Fibroblast of skin of back (primary cell): ENCODE results near the gene TRIM60. TPM values are rescaled to one million over a fixed set of nuclear protein-coding genes. Genes with fewer than 3 reads are reported as not detected.
"Not testable (repeated sequence)": the region's sequence is repeated elsewhere in the genome, so short reads cannot be mapped to it uniquely, and the experiment has no call there.

Experiments
- DNase-seq: peaks from one replicate; pipeline ENCODE4 v3.0.0-alpha.2; 2013
- polyA plus RNA-seq, 2 experiments: library from polyadenylated mRNA; unstranded; fragments of 120-200 nt; gene quantifications; one replicate each; pipeline ENCODE4 v1.2.1, GENCODE V29; 2013; ENCODE audit not compliant: insufficient read length in 2 of 2

The TRIM60 gene
- not detected for polyA plus RNA-seq (2013, experiment 1 of 2; ENCODE audit: insufficient read length)
- not detected for polyA plus RNA-seq (2013, experiment 2 of 2; ENCODE audit: insufficient read length)

DNA sequence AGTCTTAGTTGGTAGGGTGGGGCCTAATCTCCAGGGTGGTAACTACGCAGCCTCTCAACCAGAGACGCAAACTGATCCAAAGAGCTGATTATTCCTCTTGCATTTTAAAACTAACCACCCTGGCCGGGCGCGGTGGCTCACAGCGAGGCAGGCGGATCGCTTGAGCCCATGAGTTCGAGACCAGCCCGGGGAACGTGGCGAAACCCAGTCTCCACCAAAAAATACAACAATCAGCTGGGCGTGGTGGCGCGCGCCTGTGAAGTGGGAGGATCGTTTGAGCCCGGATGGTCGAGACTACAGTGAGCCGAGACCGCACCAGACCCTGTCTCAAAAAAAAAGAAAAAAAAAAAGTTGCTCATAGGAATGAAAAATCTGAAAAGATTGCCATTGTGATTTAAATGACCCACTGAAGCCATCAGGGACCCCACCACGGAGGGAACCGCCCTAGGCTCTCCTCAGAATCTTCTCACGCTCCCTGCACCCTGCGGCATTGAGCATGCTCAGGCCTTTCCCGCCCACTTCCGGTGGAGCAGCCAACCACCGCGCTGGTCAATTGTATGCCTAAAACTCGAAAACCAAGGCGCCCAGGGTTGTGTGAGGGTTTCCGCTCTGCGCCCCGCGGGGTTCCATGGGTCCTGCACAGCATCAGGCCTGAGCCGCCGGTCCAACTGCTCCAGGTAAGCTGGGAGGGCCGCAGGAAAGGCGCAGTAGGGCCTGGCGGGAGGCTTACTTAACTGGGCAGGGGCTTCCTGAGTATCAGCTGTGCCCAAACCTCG is at the start of gene TRIM60:
TRIM60 (plus strand) TSS at position 564 of the 776 bp plus-strand sequence. CDS start 8,074 bp downstream, outside the sequence.
- DNase-seq = no peak

- DNase-seq = no peak
Measured at GRCh38 chr4:164989471-164989870, 42.3 kb upstream of the TRIM60 start.

DNA sequence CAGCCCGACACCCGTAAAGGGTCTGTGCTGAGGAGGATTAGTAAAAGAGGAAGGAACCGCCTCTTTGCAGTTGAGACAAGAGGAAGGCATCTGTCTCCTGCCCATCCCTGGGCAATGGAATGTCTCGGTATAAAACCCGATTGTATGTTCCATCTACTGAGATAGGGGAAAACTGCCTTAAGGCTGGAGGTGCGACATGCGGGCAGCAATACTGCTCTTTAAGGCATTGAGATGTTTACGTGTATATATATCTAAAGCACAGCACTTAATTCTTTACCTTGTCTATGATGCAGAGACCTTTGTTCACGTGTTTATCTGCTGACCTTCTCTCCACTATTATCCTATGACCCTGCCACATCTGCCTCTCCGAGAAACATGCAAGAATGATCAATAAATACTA is 41.0 kb upstream of the TRIM60 start:
- DNase-seq = not testable (repeated sequence)

- DNase-seq = not testable (repeated sequence)
Measured at GRCh38 chr4:164996123-164996522, 35.7 kb upstream of the TRIM60 start.

- DNase-seq = no peak
Measured at GRCh38 chr4:164997324-164997723, 34.5 kb upstream of the TRIM60 start.

DNA sequence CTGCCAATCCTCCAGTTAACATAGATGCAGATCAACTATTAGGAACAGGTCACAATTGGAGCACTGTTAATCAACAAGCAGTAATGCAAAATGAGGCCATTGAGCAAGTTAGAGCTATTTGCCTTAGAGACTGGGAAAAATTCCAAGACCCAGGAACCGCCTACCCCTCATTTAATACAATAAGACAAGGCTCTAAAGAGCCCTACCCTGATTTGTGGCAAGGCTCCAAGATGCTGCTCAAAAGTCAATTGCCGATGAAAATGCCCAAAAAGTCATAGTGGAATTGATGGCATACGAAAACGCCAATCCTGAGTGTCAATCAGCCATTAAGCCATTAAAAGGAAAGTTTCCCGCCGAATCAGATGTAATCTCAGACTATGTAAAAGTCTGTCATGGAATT is 33.9 kb upstream of the TRIM60 start:
- no peak for DNase-seq

GRCh38 chr4:164998526-164999080 is 33.2 kb upstream of the TRIM60 start:
- DNase-seq = not testable (repeated sequence)

DNA sequence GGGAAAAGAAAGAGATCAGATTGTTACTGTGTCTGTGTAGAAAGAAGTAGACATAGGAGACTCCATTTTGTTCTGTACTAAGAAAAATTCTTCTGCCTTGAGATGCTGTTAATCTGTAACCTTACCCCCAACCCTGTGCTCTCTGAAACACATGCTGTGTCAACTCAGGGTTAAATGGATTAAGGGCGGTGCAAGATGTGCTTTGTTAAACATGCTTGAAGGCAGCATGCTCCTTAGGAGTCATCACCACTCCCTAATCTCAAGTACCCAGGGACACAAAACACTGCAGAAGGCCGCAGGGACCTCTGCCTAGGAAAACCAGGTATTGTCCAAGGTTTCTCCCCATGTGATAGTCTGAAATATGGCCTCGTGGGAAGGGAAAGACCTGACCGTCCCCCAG is 29.8 kb upstream of the TRIM60 start:
- not testable (repeated sequence) for DNase-seq

- no peak for DNase-seq
Measured at GRCh38 chr4:165005352-165005925, 26.4 kb upstream of the TRIM60 start.

DNA sequence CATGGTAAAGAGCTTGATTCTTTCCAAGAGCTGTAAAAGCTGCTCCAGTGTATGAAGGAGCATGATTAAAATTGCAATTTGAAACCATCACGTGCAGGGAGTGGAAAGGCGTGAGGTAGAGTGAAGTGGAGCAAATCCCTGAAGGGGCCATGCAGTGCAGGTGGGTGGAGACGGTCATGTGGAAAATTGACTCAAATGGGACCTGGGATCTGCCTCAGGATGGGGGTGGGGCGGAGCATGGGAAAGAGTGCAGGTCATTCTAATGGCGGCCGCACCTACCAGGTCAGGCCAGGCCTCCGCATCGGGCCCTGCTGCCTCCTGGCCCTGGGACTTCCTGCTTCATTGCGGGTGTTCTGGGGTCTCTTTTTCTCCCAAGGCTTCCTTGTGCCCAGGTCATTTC is 25.3 kb upstream of the TRIM60 start:
- DNase-seq = no peak

DNA sequence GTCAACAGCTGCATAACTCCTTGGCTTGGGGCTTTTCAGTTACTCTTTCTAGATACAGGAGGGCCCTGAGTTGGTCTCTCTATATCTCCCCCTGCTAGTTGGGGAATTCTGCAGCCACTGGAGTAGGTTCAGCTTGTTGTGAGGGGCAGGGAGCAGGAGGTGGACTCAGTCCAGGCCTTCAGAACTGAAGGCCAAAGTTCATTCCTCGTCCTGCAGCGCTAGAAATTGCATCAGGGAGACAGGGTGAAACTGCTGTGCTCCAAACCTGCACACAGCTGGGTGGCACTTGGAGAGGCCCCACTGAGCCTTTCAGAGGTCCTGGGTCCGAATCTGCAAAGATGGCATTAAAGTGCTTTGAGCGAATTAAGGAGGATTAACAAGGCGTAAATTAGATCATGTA is 24.9 kb upstream of the TRIM60 start:
- no peak for DNase-seq

- DNase-seq = no peak
Measured at GRCh38 chr4:165009493-165010227, 22.1 kb upstream of the TRIM60 start.

- no peak for DNase-seq
Measured at GRCh38 chr4:165010487-165010886, 21.3 kb upstream of the TRIM60 start.

DNA sequence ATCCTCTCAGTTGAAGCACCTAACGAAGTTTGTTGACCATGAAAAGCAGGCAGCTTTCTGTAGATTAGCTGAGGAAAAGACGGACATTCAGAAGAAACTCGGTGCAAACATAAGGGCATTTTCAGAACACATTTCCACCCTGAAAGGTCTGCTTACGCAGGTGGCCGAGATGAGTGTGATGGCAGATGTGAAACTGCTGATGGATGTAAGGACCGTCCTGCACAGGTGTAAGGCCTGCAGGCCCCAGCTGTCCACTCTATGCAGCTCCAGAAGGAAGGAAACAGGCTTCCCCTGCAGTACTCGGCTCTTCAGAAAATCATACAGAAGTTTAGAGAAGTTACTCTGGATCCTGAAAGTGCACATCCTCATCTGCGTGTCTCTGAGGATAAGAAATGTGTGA is 20.8 kb upstream of the TRIM60 start:
- no peak for DNase-seq

DNA sequence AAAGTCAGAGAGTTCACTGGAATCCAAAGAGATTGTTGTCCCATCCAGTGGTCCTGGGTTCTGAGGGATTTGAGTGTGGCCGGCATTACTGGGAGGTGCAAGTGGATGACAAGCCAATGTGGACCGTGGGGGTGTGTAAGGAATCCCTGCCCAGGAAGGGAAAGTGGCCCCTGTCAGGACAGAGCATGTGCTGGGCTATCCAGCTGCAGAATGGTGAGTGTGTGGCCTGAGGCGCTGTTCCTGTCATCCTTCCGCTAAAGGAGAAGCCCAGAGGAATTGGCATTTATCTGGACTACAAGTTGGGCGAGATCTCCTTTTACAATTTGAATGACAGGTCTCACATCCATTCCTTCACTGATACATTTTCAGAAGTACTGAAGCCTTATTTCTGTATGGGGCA is 20.4 kb upstream of the TRIM60 start:
- DNase-seq = no peak

- no peak for DNase-seq
Measured at GRCh38 chr4:165013691-165014090, 18.1 kb upstream of the TRIM60 start.

DNA sequence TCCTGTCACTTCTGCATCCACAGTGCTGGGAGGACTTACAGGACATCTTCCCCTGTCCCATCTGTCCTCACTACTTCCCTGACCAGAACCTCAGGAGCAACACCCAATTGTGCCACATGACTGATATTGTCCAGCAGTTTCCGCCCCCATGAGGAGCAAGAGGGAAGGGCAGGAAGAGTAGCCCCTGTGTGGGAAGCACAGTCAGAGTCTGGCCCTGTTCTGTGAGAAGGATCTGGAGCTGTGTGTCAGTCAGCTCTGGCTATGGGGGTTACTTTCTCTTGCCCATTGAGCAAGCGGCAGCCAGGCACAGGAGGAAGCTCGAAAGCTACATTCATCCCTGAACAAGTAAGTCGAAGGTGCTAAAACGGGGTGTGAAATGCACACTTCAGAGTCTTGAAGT is 14.8 kb upstream of the TRIM60 start:
- peak; percentile 4 for DNase-seq

- not testable (repeated sequence) for DNase-seq
Measured at GRCh38 chr4:165019995-165020394, 11.8 kb upstream of the TRIM60 start.

- DNase-seq = not testable (repeated sequence)
Measured at GRCh38 chr4:165025782-165026181, 6.0 kb upstream of the TRIM60 start.

GRCh38 chr4:165027762-165028402 is 3.9 kb upstream of the TRIM60 start:
- peak; percentile 2 for DNase-seq

DNA sequence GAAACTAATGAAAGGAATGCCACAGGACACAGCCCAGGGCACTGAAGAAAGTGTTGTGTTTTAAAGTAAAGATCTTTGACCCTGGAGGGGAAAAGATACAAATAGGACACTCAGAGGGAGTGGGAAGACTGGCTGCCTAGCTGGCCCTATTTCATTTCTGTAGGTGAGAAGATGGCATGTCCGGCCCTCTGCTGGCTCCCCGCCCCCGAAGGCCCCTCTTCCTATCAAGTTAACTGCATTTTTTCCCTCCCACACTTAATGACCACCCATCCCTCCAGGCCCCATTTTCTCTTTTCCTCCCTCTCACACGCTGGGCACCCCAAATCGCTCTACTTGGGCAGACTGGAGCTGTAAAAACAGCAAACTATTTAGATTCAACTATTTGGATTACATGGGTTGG is 16.4 kb downstream of the TRIM60 start:
- no peak for DNase-seq

DNA sequence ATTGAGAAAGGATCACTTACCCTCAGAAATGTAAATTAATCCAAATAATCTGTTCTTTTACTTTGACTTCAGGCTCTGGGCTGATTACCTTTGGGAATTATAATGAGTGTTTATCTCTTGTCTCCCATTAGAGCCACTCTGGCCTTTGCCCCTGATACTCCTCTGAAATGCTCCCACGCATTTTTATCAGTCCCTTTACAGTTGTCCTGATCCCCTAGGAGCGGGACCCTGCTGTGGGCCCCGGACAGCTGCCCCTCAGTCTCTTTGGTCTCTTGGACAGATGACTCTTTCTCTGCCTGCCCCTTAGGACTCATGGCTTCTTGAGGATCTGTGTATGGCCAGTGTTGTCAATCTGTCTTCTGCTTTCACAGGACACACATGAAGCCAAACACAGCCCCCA is 20.8 kb downstream of the TRIM60 start:
- DNase-seq = no peak

DNA sequence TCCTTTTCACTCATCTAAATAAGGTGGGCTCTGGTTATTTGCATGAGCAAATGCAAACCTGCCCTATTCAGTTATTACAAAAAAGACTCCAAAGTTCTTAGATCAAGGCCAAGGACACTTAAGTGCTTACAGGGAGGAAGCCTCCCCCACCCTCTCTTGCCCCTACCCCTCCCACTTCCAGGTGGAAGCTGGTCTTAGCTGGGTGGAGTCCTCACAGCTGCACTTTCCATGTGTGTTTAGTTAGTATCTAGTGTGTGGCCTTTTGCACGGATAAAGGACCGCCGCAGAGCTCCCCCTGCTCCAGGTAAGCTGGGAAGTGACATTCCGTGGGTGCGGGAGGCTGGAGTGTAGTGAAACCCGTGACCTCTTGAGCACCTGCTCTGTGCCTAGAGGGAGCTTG is 21.8 kb downstream of the TRIM60 start, which contains the start of gene TRIM75:
TRIM75 (plus strand) TSS at position 222 of the 400 bp plus-strand sequence. CDS start 5,282 bp downstream, outside the sequence.
- no peak for DNase-seq
